ENCODE results near the gene ORM1. TPM values are rescaled to one million over a fixed set of nuclear protein-coding genes. Genes with fewer than 3 reads are reported as not detected.

Gene ORM1
- polyA plus RNA-seq, 4 donors = 0.15 to 6.9 (median 1.3) TPM; not detected in 1

GRCh38 chr9:114279693-114280092 is 43.2 kb upstream of the ORM1 start:
- Histone ChIP-seq H3K4me1 (ENCODE audit: control insufficient read depth in 3 of 3, insufficient read depth in 2 of 3, low read depth in 1 of 3, low read length in 2 of 3) (peaks cover 0 to 4% (median 0%) of the 10 kb centered on the region in 3 donors), H3K9me3 (ENCODE audit: control insufficient read depth in 2 of 2, insufficient read depth in 1 of 2, low read depth in 1 of 2, low read length in 1 of 2) (no peaks in the 10 kb centered on the region), H3K36me3 (ENCODE audit: control insufficient read depth in 3 of 3, insufficient read depth in 2 of 3, low read depth in 1 of 3, low read length in 3 of 3) (peaks cover 0 to 83% (median 0%) of the 10 kb centered on the region in 3 donors), H3K27ac (ENCODE audit: low read depth in 1 of 3, low read length in 2 of 3) (no peak overlapping the region), H3K27me3 (ENCODE audit: control insufficient read depth in 3 of 3, insufficient read depth in 3 of 3, low read length in 3 of 3) (no peaks in the 10 kb centered on the region), H3K4me3 (ENCODE audit: low read depth in 1 of 3, low read length in 3 of 3) (no peak overlapping the region)
- no peak for DNase-seq
- 85 to 90% (median 89%) methylated on average over 3 of the region's 3 CpGs for WGBS, 3 donors
- no peak for FAIRE-seq

- H3K27ac ChIP-seq (ENCODE audit: low read depth in 1 of 3, low read length in 2 of 3) = peak overlapping the region in 1 of 3 donors; percentile 12
- no peaks in the 10 kb centered on the region for H3K27me3 ChIP-seq (ENCODE audit: control insufficient read depth in 3 of 3, insufficient read depth in 3 of 3, low read length in 3 of 3)
- WGBS, 3 donors = 70 to 86% (median 79%) methylated on average over 8 of the region's 8 CpGs
- H3K4me1 ChIP-seq (ENCODE audit: control insufficient read depth in 3 of 3, insufficient read depth in 2 of 3, low read depth in 1 of 3, low read length in 2 of 3) = peaks cover 0 to 4% (median 0%) of the 10 kb centered on the region in 3 donors
- no peak overlapping the region for H3K4me3 ChIP-seq (ENCODE audit: low read depth in 1 of 3, low read length in 3 of 3)
- H3K9me3 ChIP-seq (ENCODE audit: control insufficient read depth in 2 of 2, insufficient read depth in 1 of 2, low read depth in 1 of 2, low read length in 1 of 2) = no peaks in the 10 kb centered on the region
- FAIRE-seq (no peak), DNase-seq (no peak)
- H3K36me3 ChIP-seq (ENCODE audit: control insufficient read depth in 3 of 3, insufficient read depth in 2 of 3, low read depth in 1 of 3, low read length in 3 of 3) = peaks cover 0 to 85% (median 0%) of the 10 kb centered on the region in 3 donors
Measured at GRCh38 chr9:114280636-114281472, 42.0 kb upstream of the ORM1 start.

GRCh38 chr9:114281473-114282103 is 41.3 kb upstream of the ORM1 start:
- Histone ChIP-seq H3K27ac (ENCODE audit: low read depth in 1 of 3, low read length in 2 of 3) (no peak overlapping the region), H3K27me3 (ENCODE audit: control insufficient read depth in 3 of 3, insufficient read depth in 3 of 3, low read length in 3 of 3) (no peaks in the 10 kb centered on the region), H3K9me3 (ENCODE audit: control insufficient read depth in 2 of 2, insufficient read depth in 1 of 2, low read depth in 1 of 2, low read length in 1 of 2) (no peaks in the 10 kb centered on the region), H3K36me3 (ENCODE audit: control insufficient read depth in 3 of 3, insufficient read depth in 2 of 3, low read depth in 1 of 3, low read length in 3 of 3) (peaks cover 0 to 84% (median 0%) of the 10 kb centered on the region in 3 donors), H3K4me1 (ENCODE audit: control insufficient read depth in 3 of 3, insufficient read depth in 2 of 3, low read depth in 1 of 3, low read length in 2 of 3) (peaks cover 0 to 4% (median 0%) of the 10 kb centered on the region in 3 donors), H3K4me3 (ENCODE audit: low read depth in 1 of 3, low read length in 3 of 3) (no peak overlapping the region)
- DNase-seq (peak; percentile 20 to 25), FAIRE-seq (no peak)
- 27 to 58% (median 41%) methylated on average over 12 of the region's 12 CpGs for WGBS, 3 donors

- H3K36me3 ChIP-seq (ENCODE audit: control insufficient read depth in 3 of 3, insufficient read depth in 2 of 3, low read depth in 1 of 3, low read length in 3 of 3) = peaks cover 0 to 83% (median 0%) of the 10 kb centered on the region in 3 donors
- 43 to 83% (median 55%) methylated on average over 10 of the region's 10 CpGs for WGBS, 3 donors
- peaks cover 0 to 4% (median 0%) of the 10 kb centered on the region in 3 donors for H3K4me1 ChIP-seq (ENCODE audit: control insufficient read depth in 3 of 3, insufficient read depth in 2 of 3, low read depth in 1 of 3, low read length in 2 of 3)
- no peak overlapping the region for H3K27ac ChIP-seq (ENCODE audit: low read depth in 1 of 3, low read length in 2 of 3)
- H3K9me3 ChIP-seq (ENCODE audit: control insufficient read depth in 2 of 2, insufficient read depth in 1 of 2, low read depth in 1 of 2, low read length in 1 of 2) = no peaks in the 10 kb centered on the region
- FAIRE-seq (no peak), DNase-seq (no peak)
- H3K4me3 ChIP-seq (ENCODE audit: low read depth in 1 of 3, low read length in 3 of 3) = no peak overlapping the region
- H3K27me3 ChIP-seq (ENCODE audit: control insufficient read depth in 3 of 3, insufficient read depth in 3 of 3, low read length in 3 of 3) = no peaks in the 10 kb centered on the region
Measured at GRCh38 chr9:114282104-114282485, 40.8 kb upstream of the ORM1 start.

- peaks cover 0 to 83% (median 0%) of the 10 kb centered on the region in 3 donors for H3K36me3 ChIP-seq (ENCODE audit: control insufficient read depth in 3 of 3, insufficient read depth in 2 of 3, low read depth in 1 of 3, low read length in 3 of 3)
- H3K27me3 ChIP-seq (ENCODE audit: control insufficient read depth in 3 of 3, insufficient read depth in 3 of 3, low read length in 3 of 3) = no peaks in the 10 kb centered on the region
- H3K9me3 ChIP-seq (ENCODE audit: control insufficient read depth in 2 of 2, insufficient read depth in 1 of 2, low read depth in 1 of 2, low read length in 1 of 2) = no peaks in the 10 kb centered on the region
- FAIRE-seq (no peak), DNase-seq (no peak)
- H3K27ac ChIP-seq (ENCODE audit: low read depth in 1 of 3, low read length in 2 of 3) = no peak overlapping the region
- no peak overlapping the region for H3K4me3 ChIP-seq (ENCODE audit: low read depth in 1 of 3, low read length in 3 of 3)
- H3K4me1 ChIP-seq (ENCODE audit: control insufficient read depth in 3 of 3, insufficient read depth in 2 of 3, low read depth in 1 of 3, low read length in 2 of 3) = peaks cover 0 to 4% (median 0%) of the 10 kb centered on the region in 3 donors
- WGBS, 3 donors = 12 to 60% (median 35%) methylated on average over 6 of the region's 6 CpGs
Measured at GRCh38 chr9:114282507-114282906, 40.4 kb upstream of the ORM1 start.

GRCh38 chr9:114282926-114283325 is 40.0 kb upstream of the ORM1 start:
- FAIRE-seq (no peak), DNase-seq (peak in 1 of 2 donors; percentile 6)
- Histone ChIP-seq H3K4me1 (ENCODE audit: control insufficient read depth in 3 of 3, insufficient read depth in 2 of 3, low read depth in 1 of 3, low read length in 2 of 3) (peaks cover 0 to 4% (median 0%) of the 10 kb centered on the region in 3 donors), H3K4me3 (ENCODE audit: low read depth in 1 of 3, low read length in 3 of 3) (no peak overlapping the region), H3K36me3 (ENCODE audit: control insufficient read depth in 3 of 3, insufficient read depth in 2 of 3, low read depth in 1 of 3, low read length in 3 of 3) (peaks cover 0 to 86% (median 0%) of the 10 kb centered on the region in 3 donors), H3K27me3 (ENCODE audit: control insufficient read depth in 3 of 3, insufficient read depth in 3 of 3, low read length in 3 of 3) (no peaks in the 10 kb centered on the region), H3K9me3 (ENCODE audit: control insufficient read depth in 2 of 2, insufficient read depth in 1 of 2, low read depth in 1 of 2, low read length in 1 of 2) (no peaks in the 10 kb centered on the region), H3K27ac (ENCODE audit: low read depth in 1 of 3, low read length in 2 of 3) (no peak overlapping the region)
- 42 to 58% (median 47%) methylated on average over 5 of the region's 5 CpGs for WGBS, 3 donors

- Histone ChIP-seq H3K4me3 (ENCODE audit: low read depth in 1 of 3, low read length in 3 of 3) (no peak overlapping the region), H3K36me3 (ENCODE audit: control insufficient read depth in 3 of 3, insufficient read depth in 2 of 3, low read depth in 1 of 3, low read length in 3 of 3) (peaks cover 0 to 90% (median 0%) of the 10 kb centered on the region in 3 donors), H3K9me3 (ENCODE audit: control insufficient read depth in 2 of 2, insufficient read depth in 1 of 2, low read depth in 1 of 2, low read length in 1 of 2) (no peaks in the 10 kb centered on the region), H3K27ac (ENCODE audit: low read depth in 1 of 3, low read length in 2 of 3) (no peak overlapping the region), H3K4me1 (ENCODE audit: control insufficient read depth in 3 of 3, insufficient read depth in 2 of 3, low read depth in 1 of 3, low read length in 2 of 3) (peaks cover 0 to 4% (median 0%) of the 10 kb centered on the region in 3 donors), H3K27me3 (ENCODE audit: control insufficient read depth in 3 of 3, insufficient read depth in 3 of 3, low read length in 3 of 3) (no peaks in the 10 kb centered on the region)
- DNase-seq = no peak
- 89 to 90% (median 89%) methylated on average over 14 of the region's 14 CpGs for WGBS, 3 donors
- no peak for FAIRE-seq
Measured at GRCh38 chr9:114283551-114284111, 39.3 kb upstream of the ORM1 start.

GRCh38 chr9:114284316-114285060 is 38.4 kb upstream of the ORM1 start:
- Histone ChIP-seq H3K4me1 (ENCODE audit: control insufficient read depth in 3 of 3, insufficient read depth in 2 of 3, low read depth in 1 of 3, low read length in 2 of 3) (peaks cover 0 to 4% (median 0%) of the 10 kb centered on the region in 3 donors), H3K9me3 (ENCODE audit: control insufficient read depth in 2 of 2, insufficient read depth in 1 of 2, low read depth in 1 of 2, low read length in 1 of 2) (no peaks in the 10 kb centered on the region), H3K4me3 (ENCODE audit: low read depth in 1 of 3, low read length in 3 of 3) (no peak overlapping the region), H3K27me3 (ENCODE audit: control insufficient read depth in 3 of 3, insufficient read depth in 3 of 3, low read length in 3 of 3) (no peaks in the 10 kb centered on the region), H3K36me3 (ENCODE audit: control insufficient read depth in 3 of 3, insufficient read depth in 2 of 3, low read depth in 1 of 3, low read length in 3 of 3) (peaks cover 0 to 89% (median 0%) of the 10 kb centered on the region in 3 donors), H3K27ac (ENCODE audit: low read depth in 1 of 3, low read length in 2 of 3) (no peak overlapping the region)
- DNase-seq (no peak), FAIRE-seq (no peak)
- 85 to 88% (median 86%) methylated on average over 11 of the region's 11 CpGs for WGBS, 3 donors

Measured in small intestine (tissue), 7 donors.